ENCODE data around the gene RPL5.

- no peak for TF ChIP-seq CTCF (IDR thresholded peaks at IDR 0.05)
- TF ChIP-seq POLR2A (IDR thresholded peaks at IDR 0.05): no peak
These were observed 15.1 kb upstream of the RPL5 start for GRCh38 chr1:92816732-92817131.

Measured in lower leg skin (tissue), 3 donors.